ENCODE results near the gene LRRC55.
"Not testable (repeated sequence)": the region's sequence is repeated elsewhere in the genome, so short reads cannot be mapped to it uniquely, and the experiment has no call there.

Gene LRRC55

GRCh38 chr11:57162179-57162898 is 19.4 kb upstream of the LRRC55 start:
- Histone ChIP-seq H3K36me3 (ENCODE audit: insufficient read depth, low read depth, low read length) (no peaks in the 10 kb centered on the region), H3K9ac (ENCODE audit: low read depth, low read length) (no peak overlapping the region), H3K27me3 (ENCODE audit: insufficient read depth, low read length) (no peaks in the 10 kb centered on the region), H3K27ac (ENCODE audit: low read length) (no peak overlapping the region), H3K9me3 (ENCODE audit: insufficient read depth, low read depth, low read length) (no peaks in the 10 kb centered on the region), H3K4me3 (ENCODE audit: low read length) (no peak overlapping the region), H3K4me1 (ENCODE audit: insufficient read depth, low read length) (no peaks in the 10 kb centered on the region)

GRCh38 chr11:57163160-57163868 is 18.4 kb upstream of the LRRC55 start:
- H3K36me3 ChIP-seq (ENCODE audit: insufficient read depth, low read depth, low read length), result no peaks in the 10 kb centered on the region
- H3K9ac ChIP-seq (ENCODE audit: low read depth, low read length), result no peak overlapping the region
- no peak overlapping the region for H3K4me3 ChIP-seq (ENCODE audit: low read length)
- no peaks in the 10 kb centered on the region for H3K9me3 ChIP-seq (ENCODE audit: insufficient read depth, low read depth, low read length)
- no peaks in the 10 kb centered on the region for H3K27me3 ChIP-seq (ENCODE audit: insufficient read depth, low read length)
- H3K4me1 ChIP-seq (ENCODE audit: insufficient read depth, low read length), result no peaks in the 10 kb centered on the region
- no peak overlapping the region for H3K27ac ChIP-seq (ENCODE audit: low read length)

- no peak overlapping the region for H3K27ac ChIP-seq (ENCODE audit: low read length)
These were observed 17.4 kb upstream of the LRRC55 start for GRCh38 chr11:57164317-57164716.

GRCh38 chr11:57167125-57167846 is 14.5 kb upstream of the LRRC55 start:
- no peak overlapping the region for H3K27ac ChIP-seq (ENCODE audit: low read length)
- H3K4me3 ChIP-seq (ENCODE audit: low read length), result no peak overlapping the region
- no peaks in the 10 kb centered on the region for H3K36me3 ChIP-seq (ENCODE audit: insufficient read depth, low read depth, low read length)
- H3K9me3 ChIP-seq (ENCODE audit: insufficient read depth, low read depth, low read length), result peaks cover 13% of the 10 kb centered on the region
- H3K9ac ChIP-seq (ENCODE audit: low read depth, low read length), result no peak overlapping the region
- no peaks in the 10 kb centered on the region for H3K4me1 ChIP-seq (ENCODE audit: insufficient read depth, low read length)
- H3K27me3 ChIP-seq (ENCODE audit: insufficient read depth, low read length), result no peaks in the 10 kb centered on the region

More at GRCh38 chr11:57164317-57164716, 17.4 kb upstream of the LRRC55 start:
- H3K4me1 ChIP-seq (ENCODE audit: insufficient read depth, low read length), result no peaks in the 10 kb centered on the region
- H3K27me3 ChIP-seq (ENCODE audit: insufficient read depth, low read length), result no peaks in the 10 kb centered on the region
- H3K36me3 ChIP-seq (ENCODE audit: insufficient read depth, low read depth, low read length), result no peaks in the 10 kb centered on the region
- no peak overlapping the region for H3K9ac ChIP-seq (ENCODE audit: low read depth, low read length)
- peaks cover 5% of the 10 kb centered on the region; the same call in 1 of the 2 replicates for H3K9me3 ChIP-seq (ENCODE audit: insufficient read depth, low read depth, low read length)
- no peak overlapping the region for H3K4me3 ChIP-seq (ENCODE audit: low read length)

GRCh38 chr11:57169732-57170313 is 11.9 kb upstream of the LRRC55 start:
- H3K4me1 ChIP-seq (ENCODE audit: insufficient read depth, low read length); H3K27me3 ChIP-seq (ENCODE audit: insufficient read depth, low read length); H3K36me3 ChIP-seq (ENCODE audit: insufficient read depth, low read depth, low read length); H3K4me3 ChIP-seq (ENCODE audit: low read length); H3K9ac ChIP-seq (ENCODE audit: low read depth, low read length); H3K27ac ChIP-seq (ENCODE audit: low read length): not testable (repeated sequence)
- peaks cover 13% of the 10 kb centered on the region for H3K9me3 ChIP-seq (ENCODE audit: insufficient read depth, low read depth, low read length)

- Histone ChIP-seq H3K9ac (ENCODE audit: low read depth, low read length) (no peak overlapping the region), H3K36me3 (ENCODE audit: insufficient read depth, low read depth, low read length) (no peaks in the 10 kb centered on the region), H3K27ac (ENCODE audit: low read length) (no peak overlapping the region), H3K4me3 (ENCODE audit: low read length) (no peak overlapping the region), H3K4me1 (ENCODE audit: insufficient read depth, low read length) (no peaks in the 10 kb centered on the region), H3K27me3 (ENCODE audit: insufficient read depth, low read length) (no peaks in the 10 kb centered on the region), H3K9me3 (ENCODE audit: insufficient read depth, low read depth, low read length) (peaks cover 13% of the 10 kb centered on the region)
These were observed 9.7 kb upstream of the LRRC55 start for GRCh38 chr11:57172031-57172430.

- Histone ChIP-seq H3K4me1 (ENCODE audit: insufficient read depth, low read length) (peaks cover 6% of the 10 kb centered on the region; the same call in 1 of the 2 replicates), H3K27me3 (ENCODE audit: insufficient read depth, low read length) (peaks cover 14% of the 10 kb centered on the region), H3K9ac (ENCODE audit: low read depth, low read length) (no peak overlapping the region), H3K36me3 (ENCODE audit: insufficient read depth, low read depth, low read length) (no peaks in the 10 kb centered on the region), H3K4me3 (ENCODE audit: low read length) (no peak overlapping the region), H3K27ac (ENCODE audit: low read length) (no peak overlapping the region), H3K9me3 (ENCODE audit: insufficient read depth, low read depth, low read length) (peaks cover 5% of the 10 kb centered on the region)
These were observed 7.1 kb upstream of the LRRC55 start for GRCh38 chr11:57174656-57175055.

- Histone ChIP-seq H3K27ac (ENCODE audit: low read length) (no peak overlapping the region), H3K36me3 (ENCODE audit: insufficient read depth, low read depth, low read length) (no peaks in the 10 kb centered on the region), H3K27me3 (ENCODE audit: insufficient read depth, low read length) (peaks cover 22% of the 10 kb centered on the region)
These were observed 6.3 kb upstream of the LRRC55 start for GRCh38 chr11:57175478-57175877.

GRCh38 chr11:57178334-57178733 is 3.4 kb upstream of the LRRC55 start:
- Histone ChIP-seq H3K4me1 (ENCODE audit: insufficient read depth, low read length) (peaks cover 6% of the 10 kb centered on the region; the same call in 1 of the 2 replicates), H3K9ac (ENCODE audit: low read depth, low read length) (no peak overlapping the region), H3K36me3 (ENCODE audit: insufficient read depth, low read depth, low read length) (no peaks in the 10 kb centered on the region), H3K27me3 (ENCODE audit: insufficient read depth, low read length) (peaks cover 36% of the 10 kb centered on the region), H3K27ac (ENCODE audit: low read length) (no peak overlapping the region), H3K9me3 (ENCODE audit: insufficient read depth, low read depth, low read length) (no peaks in the 10 kb centered on the region), H3K4me3 (ENCODE audit: low read length) (no peak overlapping the region)

More at GRCh38 chr11:57175478-57175877, 6.3 kb upstream of the LRRC55 start:
- H3K4me1 ChIP-seq (ENCODE audit: insufficient read depth, low read length), result peaks cover 6% of the 10 kb centered on the region; the same call in 1 of the 2 replicates
- H3K9ac ChIP-seq (ENCODE audit: low read depth, low read length), result no peak overlapping the region
- no peaks in the 10 kb centered on the region for H3K9me3 ChIP-seq (ENCODE audit: insufficient read depth, low read depth, low read length)
- H3K4me3 ChIP-seq (ENCODE audit: low read length), result no peak overlapping the region

GRCh38 chr11:57179681-57180080 is 2.1 kb upstream of the LRRC55 start:
- Histone ChIP-seq H3K36me3 (ENCODE audit: insufficient read depth, low read depth, low read length) (no peaks in the 10 kb centered on the region), H3K27me3 (ENCODE audit: insufficient read depth, low read length) (peaks cover 36% of the 10 kb centered on the region), H3K9me3 (ENCODE audit: insufficient read depth, low read depth, low read length) (no peaks in the 10 kb centered on the region), H3K27ac (ENCODE audit: low read length) (no peak overlapping the region), H3K4me3 (ENCODE audit: low read length) (peak overlapping the region; percentile 71), H3K9ac (ENCODE audit: low read depth, low read length) (peak overlapping the region; percentile 30; the same call in 1 of the 2 replicates), H3K4me1 (ENCODE audit: insufficient read depth, low read length) (peaks cover 6% of the 10 kb centered on the region; the same call in 1 of the 2 replicates)

GRCh38 chr11:57180081-57180561 is 1.6 kb upstream of the LRRC55 start:
- Histone ChIP-seq H3K27me3 (ENCODE audit: insufficient read depth, low read length) (peaks cover 36% of the 10 kb centered on the region), H3K36me3 (ENCODE audit: insufficient read depth, low read depth, low read length) (no peaks in the 10 kb centered on the region), H3K9ac (ENCODE audit: low read depth, low read length) (peak overlapping the region; percentile 30; the same call in 1 of the 2 replicates), H3K4me3 (ENCODE audit: low read length) (peak overlapping the region; percentile 71), H3K9me3 (ENCODE audit: insufficient read depth, low read depth, low read length) (no peaks in the 10 kb centered on the region), H3K4me1 (ENCODE audit: insufficient read depth, low read length) (peaks cover 6% of the 10 kb centered on the region; the same call in 1 of the 2 replicates), H3K27ac (ENCODE audit: low read length) (no peak overlapping the region)

Measured in iPS-20b (cell line).